HUES48 (cell line): ENCODE results near the gene CNST.

ENCODE experiments used
- H3K27ac ChIP-seq: one replicate; pipeline ENCODE4 v1.7.0; 2013; ENCODE audit warnings: low read depth, low read length, inconsistent platforms
- H3K27me3 ChIP-seq: 2 replicates; pipeline ENCODE4 v1.6.1; 2013; ENCODE audit warnings: mild to moderate bottlenecking, low read length; ENCODE audit not compliant: control insufficient read depth, insufficient read depth
- H3K36me3 ChIP-seq: 2 replicates; pipeline ENCODE4 v1.6.1; 2013; ENCODE audit warnings: low read length; ENCODE audit not compliant: control insufficient read depth, insufficient read depth
- H3K4me1 ChIP-seq: 2 replicates; pipeline ENCODE4 v1.6.1; 2013; ENCODE audit warnings: mild to moderate bottlenecking, low read length; ENCODE audit not compliant: control insufficient read depth, insufficient read depth
- H3K4me3 ChIP-seq: 2 replicates; pipeline ENCODE4 v1.5.1; 2013; ENCODE audit warnings: mild to moderate bottlenecking, low read depth, low read length
- H3K9ac ChIP-seq: 2 replicates; pipeline ENCODE4 v1.6.1; 2013; ENCODE audit warnings: mild to moderate bottlenecking, low read depth, low read length, moderate library complexity
- H3K9me3 ChIP-seq: 2 replicates; pipeline ENCODE4 v1.6.1; 2013; ENCODE audit warnings: low read length; ENCODE audit not compliant: control insufficient read depth, insufficient read depth

Gene CNST

GRCh38 chr1:246566128-246566812, at the start of gene CNST, which contains the start of gene TFB2M:
Gene CNST, plus strand, starts transcription at chr1:246566456. Its CDS starts 25,107 bp downstream, at chr1:246591563.
Gene TFB2M, minus strand, starts transcription at chr1:246566261. Its CDS starts 123 bp downstream, at chr1:246566138.
- H3K9me3 ChIP-seq: no peaks in the 10 kb centered on the region
- peak within 1 kb of the TSS; percentile 91 for H3K27ac ChIP-seq
- peak within 1 kb of the TSS; percentile 96 for H3K4me3 ChIP-seq
- H3K4me1 ChIP-seq: no peaks in the 10 kb centered on the region
- H3K27me3 ChIP-seq: no peaks in the 10 kb centered on the region
- peaks cover 18% of the 10 kb centered on the region for H3K36me3 ChIP-seq
- H3K9ac ChIP-seq: peak within 1 kb of the TSS; percentile 89

DNA sequence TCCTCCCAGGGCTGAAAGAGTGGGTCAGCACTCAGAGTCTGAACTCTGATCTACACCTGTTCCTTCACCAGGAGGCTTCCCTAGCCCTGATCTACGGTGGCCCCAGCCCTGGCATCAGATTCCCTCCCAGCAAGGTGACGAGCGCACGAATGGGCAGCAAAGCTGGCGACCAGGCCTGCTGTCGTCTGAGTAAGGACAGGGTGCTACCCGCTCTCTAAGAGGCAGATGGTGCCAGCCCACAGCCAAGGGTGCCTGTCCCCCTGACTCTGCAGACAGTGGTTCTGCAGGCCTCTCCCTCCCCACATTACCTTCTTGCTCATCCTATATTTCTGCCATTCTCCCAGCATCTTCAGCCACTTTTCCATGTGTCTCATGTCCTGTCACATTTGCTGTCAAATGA, 48.9 kb upstream of the CNST start:
- H3K9ac ChIP-seq: no peak overlapping the region
- H3K9me3 ChIP-seq: peaks cover 28% of the 10 kb centered on the region

DNA sequence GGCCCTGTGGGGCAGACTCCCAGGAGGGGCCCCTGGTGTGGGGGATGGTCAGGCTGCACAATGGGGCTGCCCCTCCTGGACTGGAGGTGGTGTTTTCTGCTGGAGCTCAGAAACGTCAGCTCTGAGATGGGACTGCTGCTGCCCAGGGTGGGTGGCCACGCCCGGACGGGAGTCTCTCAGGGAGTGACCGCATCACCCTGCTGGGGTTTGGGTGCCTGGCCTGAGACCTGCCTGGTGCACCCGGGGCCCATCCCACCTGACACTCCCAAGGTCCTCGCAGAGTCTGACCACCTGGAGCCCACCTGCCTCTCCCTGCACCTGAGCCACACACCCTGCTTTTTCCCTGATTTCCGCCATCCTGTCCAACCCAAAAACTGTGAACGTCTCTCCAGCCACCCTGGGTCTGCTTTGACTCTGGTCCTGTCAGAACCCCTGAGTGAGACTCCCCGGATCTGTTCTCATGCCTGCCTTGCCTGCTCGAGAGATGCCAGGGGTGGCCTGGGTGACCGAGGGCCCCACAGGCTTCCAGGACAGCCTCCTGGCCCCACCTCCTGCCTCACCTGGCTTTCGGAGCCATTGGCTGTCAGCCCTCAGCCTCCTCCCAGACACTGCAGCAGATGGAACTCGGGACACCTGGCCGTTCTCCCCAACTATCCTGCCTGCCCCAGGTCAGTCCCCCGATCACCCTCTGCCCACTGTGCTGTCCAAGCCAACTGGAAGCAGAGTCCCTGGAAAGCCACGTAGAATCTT, 47.6 kb upstream of the CNST start:
- no peak overlapping the region for H3K9ac ChIP-seq
- H3K9me3 ChIP-seq: peaks cover 27% of the 10 kb centered on the region
- H3K4me1 ChIP-seq: no peaks in the 10 kb centered on the region
- no peak overlapping the region for H3K27ac ChIP-seq
- no peaks in the 10 kb centered on the region for H3K27me3 ChIP-seq
- H3K4me3 ChIP-seq: no peak overlapping the region
- H3K36me3 ChIP-seq: no peaks in the 10 kb centered on the region

More for the DNA sequence above, 48.9 kb upstream of the CNST start:
- Histone ChIP-seq H3K27me3 (no peaks in the 10 kb centered on the region), H3K4me1 (no peaks in the 10 kb centered on the region), H3K27ac (no peak overlapping the region), H3K4me3 (no peak overlapping the region), H3K36me3 (no peaks in the 10 kb centered on the region)

DNA sequence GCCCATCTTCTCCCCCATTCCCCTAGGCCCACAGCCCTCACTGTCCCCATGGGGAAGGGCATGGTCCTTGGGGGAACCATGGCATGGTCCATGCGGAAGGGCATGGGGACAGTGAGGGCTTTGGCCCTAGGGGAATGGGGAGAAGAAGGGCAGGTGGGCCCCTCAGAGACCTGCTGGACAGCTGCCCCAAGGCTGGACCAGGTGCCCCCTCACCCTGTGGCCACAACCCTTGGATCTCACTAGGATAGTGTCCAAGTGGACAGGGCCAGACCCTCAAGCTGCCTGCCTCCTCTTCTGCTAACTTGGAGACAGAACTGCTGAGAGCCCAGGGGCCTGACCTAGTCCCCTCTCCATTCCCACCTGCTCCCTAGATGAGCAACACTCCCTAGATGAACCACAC, 46.7 kb upstream of the CNST start:
- H3K4me1 ChIP-seq: no peaks in the 10 kb centered on the region
- H3K9ac ChIP-seq: no peak overlapping the region
- H3K27ac ChIP-seq: no peak overlapping the region
- H3K9me3 ChIP-seq: peaks cover 25% of the 10 kb centered on the region
- H3K4me3 ChIP-seq: no peak overlapping the region
- no peaks in the 10 kb centered on the region for H3K36me3 ChIP-seq
- H3K27me3 ChIP-seq: no peaks in the 10 kb centered on the region

DNA sequence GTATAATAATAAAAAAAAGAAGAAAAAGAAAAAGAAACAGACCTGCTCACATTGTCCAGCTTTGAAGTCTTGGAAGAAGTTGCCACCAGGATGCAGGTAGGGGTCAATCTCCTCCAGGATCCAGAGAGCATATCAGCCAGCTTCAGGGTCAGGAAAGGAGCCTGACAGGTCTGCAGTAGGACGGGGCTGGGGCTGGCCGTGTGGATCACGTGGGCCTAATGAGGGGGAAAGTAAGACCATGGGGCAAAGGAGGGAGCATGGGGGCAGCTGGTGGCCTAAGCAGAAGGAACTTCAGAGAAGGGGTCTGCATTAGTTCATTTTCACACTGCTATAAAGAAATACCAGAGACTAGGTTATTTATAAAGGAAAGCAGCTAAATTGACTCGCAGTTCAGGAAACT, 39.9 kb upstream of the CNST start:
- no peaks in the 10 kb centered on the region for H3K27me3 ChIP-seq
- H3K36me3 ChIP-seq: no peaks in the 10 kb centered on the region
- H3K9ac ChIP-seq: no peak overlapping the region
- H3K9me3 ChIP-seq: peaks cover 16% of the 10 kb centered on the region
- no peak overlapping the region for H3K4me3 ChIP-seq
- no peak overlapping the region for H3K27ac ChIP-seq
- H3K4me1 ChIP-seq: no peaks in the 10 kb centered on the region

GRCh38 chr1:246526915-246527314, 39.3 kb upstream of the CNST start:
- no peaks in the 10 kb centered on the region for H3K4me1 ChIP-seq
- H3K27me3 ChIP-seq: no peaks in the 10 kb centered on the region
- H3K4me3 ChIP-seq: no peak overlapping the region
- peaks cover 17% of the 10 kb centered on the region for H3K9me3 ChIP-seq
- no peak overlapping the region for H3K27ac ChIP-seq
- H3K9ac ChIP-seq: no peak overlapping the region
- no peaks in the 10 kb centered on the region for H3K36me3 ChIP-seq

GRCh38 chr1:246527402-246528088, 38.7 kb upstream of the CNST start:
- no peak overlapping the region for H3K9ac ChIP-seq

DNA sequence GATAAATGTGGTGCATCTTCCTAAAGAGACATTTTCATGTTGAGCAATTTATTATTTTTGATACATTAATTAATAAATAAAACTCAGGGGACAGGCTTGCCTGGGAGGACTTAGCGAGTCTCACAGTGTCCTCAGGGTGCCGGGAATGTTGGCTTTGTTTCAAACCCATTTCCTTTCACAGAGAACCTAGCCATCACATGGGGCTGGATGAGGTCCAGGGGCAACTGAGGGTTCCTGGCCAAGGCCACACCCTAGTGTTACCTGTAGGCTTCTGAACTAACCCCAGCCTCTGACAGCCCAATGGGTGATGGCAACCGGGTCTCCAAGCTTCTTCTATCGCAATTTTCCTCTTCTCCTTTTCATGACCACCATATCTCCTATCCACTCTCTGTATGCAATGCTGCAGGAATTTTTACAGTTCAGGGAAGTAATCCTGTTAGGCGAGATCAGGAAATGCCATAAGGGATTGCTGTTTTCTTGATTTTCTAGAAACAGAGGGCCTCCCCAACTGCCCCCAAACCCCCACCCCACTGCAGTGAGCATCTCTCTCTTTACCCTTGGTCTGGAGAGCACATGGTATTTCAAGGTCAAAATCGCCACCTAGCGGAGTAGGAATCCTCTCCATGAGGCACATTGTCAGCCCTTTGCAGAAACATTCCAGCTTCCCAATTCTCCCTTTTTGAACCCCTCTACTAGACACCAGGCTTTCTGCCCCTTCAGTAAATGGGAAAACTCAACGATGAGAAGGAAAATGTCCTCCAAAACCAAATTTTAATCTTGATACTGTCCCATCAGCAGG, 37.1 kb upstream of the CNST start:
- no peak overlapping the region for H3K27ac ChIP-seq
- no peaks in the 10 kb centered on the region for H3K27me3 ChIP-seq

More at GRCh38 chr1:246527402-246528088, 38.7 kb upstream of the CNST start:
- Histone ChIP-seq H3K27me3 (no peaks in the 10 kb centered on the region), H3K4me1 (no peaks in the 10 kb centered on the region), H3K36me3 (no peaks in the 10 kb centered on the region), H3K4me3 (no peak overlapping the region), H3K27ac (no peak overlapping the region), H3K9me3 (peaks cover 18% of the 10 kb centered on the region)

DNA sequence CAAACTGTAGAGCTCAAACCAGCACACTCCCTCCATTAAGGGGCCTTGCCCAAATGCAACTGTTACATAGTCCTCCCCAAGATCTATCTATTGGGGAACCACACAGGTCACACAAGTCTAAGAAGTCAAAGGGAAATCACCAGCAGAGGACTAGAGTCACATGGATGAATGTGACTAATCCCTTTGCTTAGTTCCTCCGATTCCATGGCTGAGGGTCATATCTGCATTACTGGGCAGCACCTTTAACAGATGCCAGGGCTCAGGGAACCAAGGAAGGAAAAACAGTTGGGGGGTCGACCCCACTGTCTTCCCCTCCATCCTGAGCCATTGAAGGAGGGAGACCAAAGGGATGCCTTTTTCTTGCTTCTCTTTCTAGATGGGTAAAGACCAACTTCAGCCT, 35.8 kb upstream of the CNST start:
- Histone ChIP-seq H3K27ac (no peak overlapping the region), H3K4me1 (no peaks in the 10 kb centered on the region), H3K9me3 (peaks cover 22% of the 10 kb centered on the region), H3K27me3 (no peaks in the 10 kb centered on the region), H3K4me3 (no peak overlapping the region), H3K9ac (no peak overlapping the region), H3K36me3 (no peaks in the 10 kb centered on the region)

More for the DNA sequence above, 37.1 kb upstream of the CNST start:
- no peak overlapping the region for H3K9ac ChIP-seq
- peaks cover 22% of the 10 kb centered on the region for H3K9me3 ChIP-seq
- no peaks in the 10 kb centered on the region for H3K36me3 ChIP-seq
- H3K4me1 ChIP-seq: no peaks in the 10 kb centered on the region
- H3K4me3 ChIP-seq: no peak overlapping the region

GRCh38 chr1:246532519-246532918, 33.7 kb upstream of the CNST start:
- Histone ChIP-seq H3K4me3 (no peak overlapping the region), H3K27ac (no peak overlapping the region), H3K4me1 (no peaks in the 10 kb centered on the region; the same call in 1 of the 2 replicates), H3K27me3 (no peaks in the 10 kb centered on the region), H3K9me3 (peaks cover 22% of the 10 kb centered on the region), H3K9ac (no peak overlapping the region), H3K36me3 (no peaks in the 10 kb centered on the region)
